HG03097 (cell line): ENCODE data around the gene IGSF21.

ENCODE experiments used
- ATAC-seq: cut with Tn5 transposase; IDR thresholded peaks from one replicate; pipeline ENCODE4 v1.9.1; 2021; ENCODE audit not compliant: unreplicated experiment, low FRiP score

Gene IGSF21

GRCh38 chr1:18118078-18118477, 10.5 kb downstream of the IGSF21 start:
- no peak for ATAC-seq

GRCh38 chr1:18118491-18118890, 10.9 kb downstream of the IGSF21 start:
- ATAC-seq, result no peak

- ATAC-seq, result no peak
Observed at GRCh38 chr1:18119289-18119688, 11.7 kb downstream of the IGSF21 start.

GRCh38 chr1:18119771-18120377, 12.3 kb downstream of the IGSF21 start:
- no peak for ATAC-seq

GRCh38 chr1:18120638-18121037, 13.0 kb downstream of the IGSF21 start:
- ATAC-seq, result no peak

- ATAC-seq, result no peak
Observed at GRCh38 chr1:18121072-18121820, 13.6 kb downstream of the IGSF21 start.

- ATAC-seq, result no peak
Observed at GRCh38 chr1:18123467-18123992, 15.9 kb downstream of the IGSF21 start.

GRCh38 chr1:18124977-18125376, 17.4 kb downstream of the IGSF21 start:
- ATAC-seq, result no peak

- ATAC-seq, result no peak
Observed at GRCh38 chr1:18126616-18127015, 19.0 kb downstream of the IGSF21 start.

GRCh38 chr1:18128298-18128697, 20.7 kb downstream of the IGSF21 start:
- no peak for ATAC-seq

GRCh38 chr1:18130356-18130755, 22.8 kb downstream of the IGSF21 start:
- ATAC-seq, result no peak

- ATAC-seq, result no peak
Observed at GRCh38 chr1:18132022-18132710, 24.6 kb downstream of the IGSF21 start.

- no peak for ATAC-seq
Observed at GRCh38 chr1:18132711-18133541, 25.3 kb downstream of the IGSF21 start.

GRCh38 chr1:18134324-18135046, 26.9 kb downstream of the IGSF21 start:
- no peak for ATAC-seq

GRCh38 chr1:18137759-18138345, 30.3 kb downstream of the IGSF21 start:
- no peak for ATAC-seq

GRCh38 chr1:18139198-18139981, 31.8 kb downstream of the IGSF21 start:
- no peak for ATAC-seq

GRCh38 chr1:18140411-18140810, 32.8 kb downstream of the IGSF21 start:
- no peak for ATAC-seq

GRCh38 chr1:18141661-18142060, 34.1 kb downstream of the IGSF21 start:
- no peak for ATAC-seq

- no peak for ATAC-seq
Observed at GRCh38 chr1:18142471-18142870, 34.9 kb downstream of the IGSF21 start.
